Subcutaneous abdominal adipose tissue (tissue), 5 donors: Measurements from ENCODE around the gene GIGYF2.
"Not testable (repeated sequence)": the region's sequence is repeated elsewhere in the genome, so short reads cannot be mapped to it uniquely, and the experiment has no call there.

Experiments used
- H3K27ac ChIP-seq: one replicate; pipeline ENCODE4 v1.7.0; 2013; ENCODE audit warnings: low read depth, mild to moderate bottlenecking, inconsistent platforms, low read length, moderate library complexity
- H3K27me3 ChIP-seq, 5 donors: one replicate each; pipeline ENCODE4 v1.7.0; 2013; ENCODE audit warnings: low read length in 5 of 5, inconsistent platforms in 1 of 5; ENCODE audit not compliant: control insufficient read depth in 5 of 5, insufficient read depth in 4 of 5
- H3K36me3 ChIP-seq, 5 donors: one replicate each; pipeline ENCODE4 v1.7.0; 2013; ENCODE audit warnings: low read length in 5 of 5; ENCODE audit not compliant: control insufficient read depth in 5 of 5, insufficient read depth in 5 of 5
- H3K4me1 ChIP-seq, 5 donors: one replicate each; pipeline ENCODE4 v1.7.0; 2013; ENCODE audit warnings: low read length in 5 of 5, mild to moderate bottlenecking in 3 of 5, moderate library complexity in 1 of 5; ENCODE audit not compliant: control insufficient read depth in 5 of 5, insufficient read depth in 5 of 5
- H3K4me3 ChIP-seq, 5 donors: one replicate each; pipeline ENCODE4 v1.7.0; 2013; ENCODE audit warnings: low read length in 5 of 5, low read depth in 1 of 5
- H3K9ac ChIP-seq, 5 donors: one replicate each; pipeline ENCODE4 v1.7.0; 2013; ENCODE audit warnings: low read length in 5 of 5, mild to moderate bottlenecking in 4 of 5, moderate library complexity in 3 of 5
- H3K9me3 ChIP-seq, 5 donors: one replicate each; pipeline ENCODE4 v1.7.0; 2013; ENCODE audit warnings: low read length in 5 of 5; ENCODE audit not compliant: control insufficient read depth in 5 of 5
- donor health status: healthy.
- donor health status: healthy.
- donor health status: healthy.
- donor health status: healthy.
- donor health status: healthy.

The GIGYF2 gene

GRCh38 chr2:232667989-232668583, 29.0 kb upstream of the GIGYF2 start:
- H3K9ac ChIP-seq = no peak overlapping the region

DNA sequence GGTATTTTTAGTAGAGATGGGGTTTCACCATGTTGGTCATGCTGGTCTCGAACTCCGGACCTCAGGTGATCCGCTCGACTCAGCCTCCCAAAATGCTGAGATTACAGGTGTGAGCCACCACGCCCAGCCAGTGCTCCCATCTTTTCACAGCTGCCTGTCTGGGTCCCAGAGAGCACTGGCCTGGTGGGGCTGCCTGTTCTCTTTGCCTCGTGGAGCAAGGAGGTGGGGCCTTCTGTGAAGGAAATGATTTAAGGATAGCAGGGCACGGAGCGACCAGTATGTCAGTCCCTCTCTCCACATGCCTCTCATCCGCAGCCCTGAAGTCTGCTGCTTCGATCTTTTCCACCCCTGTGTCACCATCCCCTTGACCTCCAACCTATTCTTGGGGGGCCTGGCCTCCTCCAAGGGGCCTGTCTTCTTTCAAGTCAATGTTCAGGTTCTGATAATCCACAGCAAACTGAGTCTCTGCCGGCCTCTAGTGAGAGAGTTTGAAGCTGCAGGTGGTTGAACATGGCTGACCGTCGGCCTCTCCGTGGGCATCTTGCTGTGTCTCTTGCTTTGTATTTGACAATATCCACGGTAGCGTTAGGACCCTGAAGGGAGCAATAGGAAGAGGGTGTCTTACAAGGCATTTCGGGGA, 28.2 kb upstream of the GIGYF2 start:
- Histone ChIP-seq H3K36me3 (peaks cover 0 to 12% (median 3%) of the 10 kb centered on the region in 5 donors), H3K9ac (no peak overlapping the region), H3K9me3 (no peaks in the 10 kb centered on the region), H3K27me3 (peaks cover 0 to 3% (median 0%) of the 10 kb centered on the region in 5 donors), H3K4me3 (peak overlapping the region in 2 of 5 donors; percentile 0 to 36), H3K4me1 (peaks cover 0 to 19% (median 10%) of the 10 kb centered on the region in 5 donors), H3K27ac (no peak overlapping the region)

More at GRCh38 chr2:232667989-232668583, 29.0 kb upstream of the GIGYF2 start:
- Histone ChIP-seq H3K4me1 (peaks cover 0 to 19% (median 10%) of the 10 kb centered on the region in 5 donors), H3K27me3 (peaks cover 0 to 3% (median 0%) of the 10 kb centered on the region in 5 donors), H3K36me3 (peaks cover 0 to 9% (median 4%) of the 10 kb centered on the region in 5 donors), H3K9me3 (no peaks in the 10 kb centered on the region), H3K27ac (no peak overlapping the region), H3K4me3 (no peak overlapping the region)

DNA sequence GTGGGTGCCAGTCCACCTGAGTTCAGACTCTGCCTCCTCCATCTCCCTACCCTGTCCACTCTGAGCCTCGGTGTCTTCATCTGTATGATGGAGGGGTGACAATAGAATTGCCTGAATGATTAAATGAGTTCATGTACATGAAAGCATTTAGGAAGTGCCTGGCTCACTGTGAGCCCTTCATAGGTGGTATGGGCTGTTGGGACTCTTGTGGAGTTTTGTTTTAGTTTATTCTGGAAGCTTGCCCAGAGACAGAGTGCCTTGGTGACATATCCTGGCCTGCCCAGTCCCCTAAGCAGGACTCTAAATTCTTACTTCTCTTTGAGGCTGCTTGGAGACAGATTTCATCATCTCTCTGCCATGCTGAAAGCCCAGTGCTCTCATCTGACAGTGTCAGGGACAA, 24.5 kb upstream of the GIGYF2 start:
- Histone ChIP-seq H3K9ac (no peak overlapping the region), H3K4me1 (peaks cover 0 to 5% (median 2%) of the 10 kb centered on the region in 5 donors), H3K9me3 (no peaks in the 10 kb centered on the region), H3K27ac (no peak overlapping the region), H3K36me3 (peaks cover 0 to 12% (median 5%) of the 10 kb centered on the region in 5 donors), H3K27me3 (peaks cover 0 to 3% (median 0%) of the 10 kb centered on the region in 5 donors), H3K4me3 (no peak overlapping the region)

DNA sequence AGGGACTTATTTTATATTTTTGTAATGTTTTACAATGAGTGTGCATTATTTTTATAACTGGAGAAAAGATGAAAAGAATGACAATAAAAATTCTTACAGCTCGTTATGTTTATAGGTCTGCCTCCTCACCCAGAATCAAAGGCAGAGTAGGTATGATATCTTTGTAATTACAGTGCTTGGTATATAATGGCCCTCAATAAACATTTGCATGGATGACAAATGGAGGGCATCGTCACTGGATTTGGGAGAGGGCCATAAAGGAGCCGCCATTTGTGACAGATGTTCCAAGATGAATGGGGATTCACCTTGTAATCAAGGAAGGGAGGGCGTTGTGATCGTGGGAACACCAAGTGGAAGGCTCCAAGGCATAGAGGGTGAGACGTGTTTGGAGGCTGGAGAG, 22.6 kb upstream of the GIGYF2 start:
- H3K4me3 ChIP-seq = no peak overlapping the region
- H3K27ac ChIP-seq = no peak overlapping the region
- H3K27me3 ChIP-seq = peaks cover 0 to 3% (median 0%) of the 10 kb centered on the region in 5 donors
- no peak overlapping the region for H3K9ac ChIP-seq
- no peaks in the 10 kb centered on the region for H3K9me3 ChIP-seq
- peaks cover 0 to 12% (median 5%) of the 10 kb centered on the region in 5 donors for H3K36me3 ChIP-seq
- no peaks in the 10 kb centered on the region for H3K4me1 ChIP-seq

DNA sequence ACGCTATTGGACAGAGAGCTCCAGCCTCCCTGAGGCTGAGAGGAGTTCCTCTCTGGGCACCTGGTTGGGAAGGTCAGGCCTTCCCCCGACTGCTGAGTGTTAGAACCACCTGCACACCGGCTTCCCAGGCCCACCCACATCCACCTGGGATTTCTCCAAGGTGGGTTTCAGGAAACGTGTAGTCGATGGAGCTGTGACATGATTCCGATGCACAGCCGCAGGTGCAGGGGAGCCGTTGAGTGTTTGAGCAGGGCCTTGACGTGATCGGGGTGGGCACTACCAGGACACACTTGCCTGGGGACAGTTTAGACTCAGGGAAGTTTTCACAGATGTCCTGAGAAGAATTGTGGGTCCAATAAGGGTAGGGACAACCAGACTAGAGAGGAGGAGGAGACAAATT, 21.8 kb upstream of the GIGYF2 start:
- peaks cover 0 to 3% (median 0%) of the 10 kb centered on the region in 5 donors for H3K27me3 ChIP-seq
- H3K4me1 ChIP-seq = no peaks in the 10 kb centered on the region
- H3K9me3 ChIP-seq = no peaks in the 10 kb centered on the region
- no peak overlapping the region for H3K9ac ChIP-seq
- no peak overlapping the region for H3K4me3 ChIP-seq
- H3K27ac ChIP-seq = no peak overlapping the region
- peaks cover 0 to 12% (median 5%) of the 10 kb centered on the region in 5 donors for H3K36me3 ChIP-seq

DNA sequence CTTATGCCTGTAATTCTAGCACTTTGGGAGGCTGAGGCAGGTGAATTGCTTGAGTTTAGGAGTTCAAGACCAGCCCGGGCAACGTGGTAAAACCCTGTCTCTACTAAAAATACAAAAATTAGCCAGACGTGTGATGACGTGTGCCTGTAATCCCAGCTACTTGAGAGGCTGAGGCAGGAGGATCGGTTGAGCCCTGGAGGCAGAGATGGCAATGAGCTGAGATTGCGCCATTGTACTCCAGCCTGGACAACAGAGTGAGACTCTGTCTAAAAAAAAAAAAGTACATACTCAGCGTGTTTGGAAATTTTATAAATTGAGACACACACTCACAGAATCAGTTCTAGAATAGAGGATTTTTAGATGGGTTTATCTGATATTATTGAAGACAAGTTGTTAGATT, 17.1 kb upstream of the GIGYF2 start:
- H3K9ac ChIP-seq = no peak overlapping the region
- H3K27ac ChIP-seq = no peak overlapping the region
- H3K27me3 ChIP-seq = peaks cover 0 to 6% (median 0%) of the 10 kb centered on the region in 5 donors
- no peaks in the 10 kb centered on the region for H3K9me3 ChIP-seq
- H3K4me1 ChIP-seq = no peaks in the 10 kb centered on the region
- H3K36me3 ChIP-seq = peaks cover 0 to 6% (median 2%) of the 10 kb centered on the region in 5 donors
- no peak overlapping the region for H3K4me3 ChIP-seq

- Histone ChIP-seq H3K4me1 (no peaks in the 10 kb centered on the region), H3K36me3 (peaks cover 0 to 6% (median 0%) of the 10 kb centered on the region in 5 donors)
Measured at GRCh38 chr2:232681527-232681926, 15.6 kb upstream of the GIGYF2 start.

DNA sequence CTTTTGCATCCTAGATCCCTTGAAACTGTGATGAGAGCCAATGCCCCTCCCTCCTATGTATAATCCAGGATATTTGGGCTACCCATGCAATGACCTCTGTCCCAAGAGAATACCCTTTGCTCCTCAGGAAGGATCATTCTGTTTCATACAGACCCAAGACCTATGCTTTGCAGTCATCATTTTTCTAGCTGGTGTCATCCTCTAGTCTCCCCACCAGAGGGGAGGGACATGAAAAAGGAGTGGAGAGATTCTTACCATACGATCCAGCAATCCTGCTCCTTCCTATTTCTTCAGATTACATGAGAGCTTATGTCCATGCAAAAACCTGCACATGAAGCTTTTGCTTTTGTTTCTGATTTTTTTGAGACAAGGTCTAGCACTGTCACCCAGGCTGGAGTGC, 13.8 kb upstream of the GIGYF2 start:
- H3K36me3 ChIP-seq = peaks cover 0 to 6% (median 0%) of the 10 kb centered on the region in 5 donors
- H3K4me3 ChIP-seq = no peak overlapping the region
- H3K9me3 ChIP-seq = no peaks in the 10 kb centered on the region
- no peaks in the 10 kb centered on the region for H3K4me1 ChIP-seq
- H3K9ac ChIP-seq = no peak overlapping the region
- no peak overlapping the region for H3K27ac ChIP-seq
- H3K27me3 ChIP-seq = peaks cover 0 to 6% (median 0%) of the 10 kb centered on the region in 5 donors

More at GRCh38 chr2:232681527-232681926, 15.6 kb upstream of the GIGYF2 start:
- Histone ChIP-seq H3K9me3 (no peaks in the 10 kb centered on the region), H3K9ac (no peak overlapping the region), H3K27me3 (peaks cover 0 to 6% (median 0%) of the 10 kb centered on the region in 5 donors), H3K27ac (no peak overlapping the region), H3K4me3 (no peak overlapping the region)

GRCh38 chr2:232685391-232685790, 11.7 kb upstream of the GIGYF2 start:
- not testable (repeated sequence) for H3K9ac ChIP-seq, H3K27me3 ChIP-seq, H3K36me3 ChIP-seq, H3K4me3 ChIP-seq, H3K9me3 ChIP-seq, H3K4me1 ChIP-seq, H3K27ac ChIP-seq

DNA sequence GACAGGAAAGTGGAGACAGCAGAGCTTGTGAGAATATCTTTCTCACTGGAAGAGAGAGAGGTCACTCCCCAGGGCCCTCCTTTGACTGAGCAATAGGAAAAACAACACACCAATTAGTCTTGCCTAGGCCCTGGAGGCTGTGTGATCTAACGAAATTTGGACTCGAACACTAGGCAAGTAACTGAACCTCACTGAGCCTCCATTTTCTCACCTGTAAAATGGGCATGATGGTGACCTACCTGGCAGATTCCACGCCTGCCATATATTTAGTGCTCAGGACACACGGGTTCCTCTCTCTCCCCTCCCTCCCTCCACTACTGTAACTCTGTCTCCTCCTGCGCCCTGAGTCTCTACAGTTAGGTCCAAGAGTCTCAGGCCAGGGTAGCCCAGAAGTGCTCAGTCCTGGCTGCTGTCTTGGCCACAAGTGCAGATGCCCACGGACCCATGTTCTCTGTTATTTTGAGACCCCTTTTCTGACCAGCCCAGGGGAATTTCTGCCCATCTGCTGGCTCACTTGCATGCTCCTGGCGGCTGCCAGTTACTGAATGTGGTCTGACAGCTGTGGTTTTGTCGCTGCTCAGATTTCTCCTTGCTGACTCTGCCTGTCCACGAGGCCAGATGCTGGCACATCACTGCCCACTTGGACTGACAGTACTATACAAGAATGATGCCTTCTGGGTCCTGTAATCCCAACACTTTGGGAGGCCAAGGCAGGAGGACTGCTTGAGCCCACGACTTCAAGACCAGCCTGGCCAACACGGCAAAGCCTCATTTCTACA, 9.6 kb upstream of the GIGYF2 start:
- no peaks in the 10 kb centered on the region for H3K27me3 ChIP-seq
- no peak overlapping the region for H3K9ac ChIP-seq
- no peaks in the 10 kb centered on the region for H3K9me3 ChIP-seq
- peaks cover 0 to 4% (median 0%) of the 10 kb centered on the region in 5 donors for H3K4me1 ChIP-seq
- H3K4me3 ChIP-seq = no peak overlapping the region
- H3K27ac ChIP-seq = no peak overlapping the region
- H3K36me3 ChIP-seq = no peaks in the 10 kb centered on the region
